ENCODE measurements around the gene ANKRD35.
"Not testable (repeated sequence)": the region's sequence is repeated elsewhere in the genome, so short reads cannot be mapped to it uniquely, and the experiment has no call there.

GRCh38 chr1:145920297-145920696, 34.6 kb upstream of the ANKRD35 start:
- not testable (repeated sequence) for TF ChIP-seq EP300 (IDR thresholded peaks at IDR 0.05; ENCODE audit: borderline replicate concordance in 1 of 2, low read depth in 1 of 2, low read length in 1 of 2); EZH2phosphoT487 (IDR thresholded peaks at IDR 0.05; ENCODE audit: borderline replicate concordance, low read depth); USF2 (IDR thresholded peaks at IDR 0.05; ENCODE audit: borderline replicate concordance, low read depth, low read length); CTCF (IDR thresholded peaks at IDR 0.05); MXI1 (IDR thresholded peaks at IDR 0.05; ENCODE audit: low read depth, low read length); FOXM1 (IDR thresholded peaks at IDR 0.05; ENCODE audit: low read depth); NRF1 (IDR thresholded peaks at IDR 0.05; ENCODE audit: low read depth, low read length); REST (IDR thresholded peaks at IDR 0.05; ENCODE audit: low read depth, low read length); MAX (IDR thresholded peaks at IDR 0.05; ENCODE audit: low read depth); TAF1 (IDR thresholded peaks at IDR 0.05; ENCODE audit: borderline replicate concordance, low read depth, low read length); SMC3 (IDR thresholded peaks at IDR 0.05; ENCODE audit: low read depth, low read length); PBX3 (IDR thresholded peaks at IDR 0.05); CHD2 (IDR thresholded peaks at IDR 0.05; ENCODE audit: low read length, partially characterized antibody)
